A549 (cell line): ENCODE measurements around the gene F12. TPM values are rescaled to one million over a fixed set of nuclear protein-coding genes. Genes with fewer than 3 reads are reported as not detected.

Source experiments
- ATAC-seq, 2 experiments: fragments of 200-7000 bp in 1 of 2; fragments of >200 bp in 1 of 2; cut with Nextera tagmentation in 1 of 2; cut with Tn5 transposase in 1 of 2; 3 replicates each; pipeline versions ENCODE4 v1.8.0 to v1.9.1; 2018 to 2020; ENCODE audit warnings: mild to moderate bottlenecking in 1 of 2, moderate library complexity in 1 of 2
- CTCF ChIA-PET: fragments of 300-600 bp; sonication (Branson Sonifier 250); formaldehyde crosslinking; extraction: SDS; loops from one replicate; lab custom pipeline; 2021; ENCODE audit warnings: antibody characterized with exemption, inconsistent platforms; lab: Yijun Ruan, JAX
- POLR2A ChIA-PET: fragments of 350-600 bp; formaldehyde crosslinking; extraction: SDS; loops from one replicate; lab custom pipeline; 2021; ENCODE audit warnings: antibody characterized with exemption, inconsistent platforms; lab: Yijun Ruan, JAX
- DNase-seq, 2 experiments: peaks; one replicate each; pipeline versions ENCODE4 v3.0.0 to v3.0.0-alpha.2; 2011 to 2016; ENCODE audit warnings: low read depth in 1 of 2, low spot score in 1 of 2
- FAIRE-seq: peaks from 2 replicates; lab custom pipeline; 2011; peaks lifted over from hg19 to GRCh38; lab: Jason Lieb, UNC
- H3K27ac ChIP-seq, 2 experiments: fragments of >200 bp; sonication (Bioruptor Twin); formaldehyde crosslinking; 3 replicates each; pipeline ENCODE4 v1.5.1; 2016 to 2017
- H3K4me1 ChIP-seq: fragments of >200 bp; sonication (Bioruptor Twin); formaldehyde crosslinking; 3 replicates; pipeline ENCODE4 v1.6.1; 2016
- H3K4me2 ChIP-seq: fragments of >200 bp; sonication (Bioruptor Twin); formaldehyde crosslinking; 3 replicates; pipeline ENCODE4 v1.6.1; 2016
- H3K4me3 ChIP-seq: fragments of >200 bp; sonication (Bioruptor Twin); formaldehyde crosslinking; 3 replicates; pipeline ENCODE4 v1.5.1; 2016
- H3K9me3 ChIP-seq: fragments of >200 bp; sonication (Bioruptor Twin); formaldehyde crosslinking; 3 replicates; pipeline ENCODE4 v1.6.1; 2016
- CBX2 ChIP-seq: fragments of 200-600 bp; sonication (generic); IDR thresholded peaks from 2 replicates; pipeline ENCODE4 v1.6.1; 2016; ENCODE audit warnings: low read depth, mild to moderate bottlenecking, borderline replicate concordance
- CEBPB ChIP-seq, 2 experiments: fragments of >200 bp in 1 of 2; sonication (Bioruptor Twin) in 1 of 2; formaldehyde crosslinking in 1 of 2; IDR thresholded peaks; 2 replicates each; pipeline ENCODE4 v1.6.1; 2012 to 2016
- CHD2 ChIP-seq: fragments of 150-350 bp; IDR thresholded peaks from 2 replicates; pipeline ENCODE4 v1.6.1; 2014; ENCODE audit warnings: low read length; ENCODE audit not compliant: partially characterized antibody
- EHF ChIP-seq: fragments of 250-450 bp; sonication (Bioruptor Pico); IDR thresholded peaks from 2 replicates; pipeline ENCODE4 v1.5.0; 2020; ENCODE audit warnings: mild to moderate bottlenecking
- ESRRA ChIP-seq: fragments of 150-350 bp; IDR thresholded peaks from 2 replicates; pipeline ENCODE4 v1.6.1; 2014; ENCODE audit warnings: mild to moderate bottlenecking, low read length, borderline replicate concordance
- FOSB ChIP-seq: fragments of 250-450 bp; sonication (Bioruptor Pico); IDR thresholded peaks from 2 replicates; pipeline ENCODE4 v1.5.0; 2020; ENCODE audit warnings: mild to moderate bottlenecking, moderate library complexity
- FOXS1 ChIP-seq: fragments of 250-450 bp; sonication (Bioruptor Pico); IDR thresholded peaks from 2 replicates; pipeline ENCODE4 v1.5.0; 2020; ENCODE audit warnings: mild to moderate bottlenecking, moderate library complexity
- GATA3 ChIP-seq: IDR thresholded peaks from 2 replicates; pipeline ENCODE4 v1.6.1; 2012; ENCODE audit warnings: borderline replicate concordance
- HDAC2 ChIP-seq: fragments of 200-600 bp; sonication (generic); IDR thresholded peaks from 2 replicates; pipeline ENCODE4 v1.6.1; 2016
- HEYL ChIP-seq: fragments of 250-450 bp; sonication (Bioruptor Pico); IDR thresholded peaks from 2 replicates; pipeline ENCODE4 v1.8.0; 2021; ENCODE audit warnings: mild to moderate bottlenecking, moderate library complexity
- HOXB5 ChIP-seq: fragments of 250-450 bp; sonication (Bioruptor Pico); IDR thresholded peaks from 2 replicates; pipeline ENCODE4 v1.5.0; 2020; ENCODE audit warnings: mild to moderate bottlenecking, moderate library complexity
- JUN ChIP-seq, 2 experiments: fragments of >200 bp; sonication (Bioruptor Twin); formaldehyde crosslinking; IDR thresholded peaks; 2 replicates in 1 of 2; 3 replicates in 1 of 2; pipeline ENCODE4 v1.6.1; 2016 to 2017
- NPAS2 ChIP-seq: fragments of 250-450 bp; sonication (Bioruptor Pico); IDR thresholded peaks from 2 replicates; pipeline ENCODE4 v1.8.0; 2022; ENCODE audit warnings: mild to moderate bottlenecking, moderate library complexity, borderline replicate concordance
- PHF8 ChIP-seq: fragments of 200-600 bp; sonication (generic); IDR thresholded peaks from 2 replicates; pipeline ENCODE4 v1.6.1; 2016; ENCODE audit warnings: low read depth, mild to moderate bottlenecking, antibody characterized with exemption, moderate library complexity, borderline replicate concordance
- POLR2A ChIP-seq: IDR thresholded peaks from 2 replicates; pipeline ENCODE4 v1.6.1; 2012; ENCODE audit warnings: mild to moderate bottlenecking, low read length
- POLR2AphosphoS2 ChIP-seq: conservative IDR thresholded peaks from 2 replicates; pipeline ENCODE4 v1.6.1; 2012; ENCODE audit warnings: low read length, improper control_type of control experiment, inconsistent platforms
- RARB ChIP-seq: fragments of 250-450 bp; sonication (Bioruptor Pico); IDR thresholded peaks from 2 replicates; pipeline ENCODE4 v1.8.0; 2021; ENCODE audit warnings: mild to moderate bottlenecking, moderate library complexity
- SMC3 ChIP-seq: fragments of >200 bp; sonication (Bioruptor Twin); formaldehyde crosslinking; IDR thresholded peaks from 3 replicates; pipeline ENCODE4 v1.6.1; 2018; ENCODE audit warnings: inconsistent platforms
- SREBF2 ChIP-seq: fragments of 450-650 bp; IDR thresholded peaks from 2 replicates; pipeline ENCODE4 v1.6.1; 2014; ENCODE audit warnings: mild to moderate bottlenecking, moderate library complexity
- TFCP2L1 ChIP-seq: fragments of 250-450 bp; sonication (Bioruptor Pico); IDR thresholded peaks from 2 replicates; pipeline ENCODE4 v1.5.0; 2021; ENCODE audit warnings: mild to moderate bottlenecking
- TP53 ChIP-seq: fragments of 250-450 bp; sonication (Bioruptor Pico); IDR thresholded peaks from 2 replicates; pipeline ENCODE4 v1.5.0; 2021; ENCODE audit warnings: mild to moderate bottlenecking, moderate library complexity
- ZNF302 ChIP-seq: fragments of 250-450 bp; sonication (Bioruptor Pico); IDR thresholded peaks from 2 replicates; pipeline ENCODE4 v1.9.0; 2021; ENCODE audit warnings: inconsistent platforms, mild to moderate bottlenecking, moderate library complexity
- ZSCAN20 ChIP-seq: fragments of 250-450 bp; sonication (Bioruptor Pico); IDR thresholded peaks from 2 replicates; pipeline ENCODE4 v1.8.0; 2022; ENCODE audit warnings: mild to moderate bottlenecking, moderate library complexity
- WGBS: methylation state at CpG from one replicate; pipeline ENCODE4 v1.1.6; 2017; ENCODE audit errors: missing lambda C conversion rate; 5-methylcytosine and 5-hydroxymethylcytosine counted together
- polyA plus RNA-seq, 4 experiments: library from polyadenylated mRNA; depleted of rRNA in 3 of 4; stranded (reverse); fragments of >200 nt; fragmentation: RNase III in 1 of 4; extraction: RNeasy Plus Mini Kit Qiagen cat#74134 plus additional on column Dnase treatment in 1 of 4; gene quantifications; 2 replicates in 3 of 4; 3 replicates in 1 of 4; pipeline ENCODE4 v1.2.3, GENCODE V29; 2011 to 2017
- TF ChIP-seq, protein P1 (sequence below): IDR thresholded peaks from 2 replicates; pipeline ENCODE4 v1.6.1; 2012; ENCODE audit warnings: low read depth, borderline replicate concordance
- TF ChIP-seq, protein P2 (sequence below): fragments of 450-650 bp; IDR thresholded peaks from 2 replicates; pipeline ENCODE4 v1.6.1; 2014; ENCODE audit warnings: antibody characterized with exemption
- TF ChIP-seq, protein P3 (sequence below): fragments of >200 bp; sonication (Bioruptor Twin); formaldehyde crosslinking; IDR thresholded peaks from 3 replicates; pipeline ENCODE4 v1.6.1; 2016
- TF ChIP-seq, protein P4 (sequence below): fragments of >200 bp; sonication (Bioruptor Twin); formaldehyde crosslinking; IDR thresholded peaks from 3 replicates; pipeline ENCODE4 v1.5.1; 2016
- TF ChIP-seq, protein P5 (sequence below): fragments of 250-450 bp; sonication (Bioruptor Pico); IDR thresholded peaks from 2 replicates; pipeline ENCODE4 v1.5.0; 2021; ENCODE audit warnings: mild to moderate bottlenecking, moderate library complexity, borderline replicate concordance

The F12 gene
- polyA plus RNA-seq, 2 of the 4 experiments (the other 2 are of a cell fraction), result 5.3 to 14.3 TPM

DNA sequence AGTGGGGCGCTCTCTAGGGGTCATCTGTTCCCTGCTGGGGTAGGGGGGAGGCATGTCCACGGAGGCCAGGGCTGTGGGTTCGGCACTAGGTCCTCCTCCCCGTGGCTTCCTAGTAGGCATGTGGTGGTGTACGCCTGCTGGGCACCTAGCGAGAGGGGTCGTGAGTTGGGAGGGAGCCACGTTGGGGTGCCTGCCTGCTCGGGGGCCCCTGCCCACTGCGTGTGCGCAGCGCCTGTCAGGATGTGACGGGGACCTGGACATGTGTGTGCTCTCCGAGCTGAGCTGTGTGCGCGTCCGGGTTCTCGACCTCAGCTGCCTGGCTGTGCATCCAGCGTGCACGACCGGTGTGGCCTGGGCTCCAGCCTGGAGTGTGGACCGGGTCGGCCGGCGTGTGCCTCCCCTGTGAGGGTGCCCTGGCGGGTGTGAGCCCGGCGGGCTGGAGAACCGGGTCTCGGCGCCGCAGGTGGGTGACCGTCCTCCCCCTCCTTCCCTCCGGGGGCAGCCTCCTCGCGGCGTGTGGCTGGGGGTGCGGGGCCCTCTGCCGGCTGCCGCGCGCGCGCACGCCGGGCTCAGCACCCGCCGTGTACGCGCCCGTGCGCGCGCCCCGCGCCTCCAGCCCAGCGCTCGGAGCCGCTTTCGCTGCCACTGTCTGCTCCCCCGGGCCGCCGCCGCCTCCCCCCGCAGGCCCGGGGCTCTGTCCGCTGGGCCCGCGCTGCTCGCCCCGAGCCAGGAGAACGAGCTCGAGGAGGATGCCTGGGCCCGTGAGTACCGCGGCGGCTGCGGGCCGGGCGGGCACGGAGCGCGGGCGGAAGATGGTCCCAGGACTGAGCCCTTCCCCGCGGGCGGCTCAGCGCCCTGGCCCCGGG, 37.1 kb upstream of the F12 start, which contains the start of gene PRR7 (continued):
- TF ChIP-seq, protein P1, sequence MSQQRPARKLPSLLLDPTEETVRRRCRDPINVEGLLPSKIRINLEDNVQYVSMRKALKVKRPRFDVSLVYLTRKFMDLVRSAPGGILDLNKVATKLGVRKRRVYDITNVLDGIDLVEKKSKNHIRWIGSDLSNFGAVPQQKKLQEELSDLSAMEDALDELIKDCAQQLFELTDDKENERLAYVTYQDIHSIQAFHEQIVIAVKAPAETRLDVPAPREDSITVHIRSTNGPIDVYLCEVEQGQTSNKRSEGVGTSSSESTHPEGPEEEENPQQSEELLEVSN, result no peak
- TF ChIP-seq CHD2 (no peak), SREBF2 (no peak), CEBPB (IDR thresholded peaks at IDR 0.05) (no peak), JUN (IDR thresholded peaks at IDR 0.05) (peak in 1 of 2 experiments; percentile 52; a peak in 4 of 5 replicates), POLR2AphosphoS2 (no peak; the same call in 1 of the 2 replicates), NPAS2 (CRISPR knock-in tag) (no peak), HEYL (CRISPR knock-in tag) (no peak), TP53 (CRISPR knock-in tag) (peak; percentile 57; the same call in 1 of the 2 replicates), FOSB (CRISPR knock-in tag) (0 out of 2 replicates have a peak, but pooled peaks have one; percentile 28), ESRRA (no peak), PHF8 (0 out of 2 replicates have a peak, but pooled peaks have one; percentile 32), HOXB5 (peak; percentile 82), EHF (CRISPR knock-in tag) (no peak), SMC3 (no peak)
- TF ChIP-seq, protein P2, sequence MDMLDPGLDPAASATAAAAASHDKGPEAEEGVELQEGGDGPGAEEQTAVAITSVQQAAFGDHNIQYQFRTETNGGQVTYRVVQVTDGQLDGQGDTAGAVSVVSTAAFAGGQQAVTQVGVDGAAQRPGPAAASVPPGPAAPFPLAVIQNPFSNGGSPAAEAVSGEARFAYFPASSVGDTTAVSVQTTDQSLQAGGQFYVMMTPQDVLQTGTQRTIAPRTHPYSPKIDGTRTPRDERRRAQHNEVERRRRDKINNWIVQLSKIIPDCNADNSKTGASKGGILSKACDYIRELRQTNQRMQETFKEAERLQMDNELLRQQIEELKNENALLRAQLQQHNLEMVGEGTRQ, result no peak
- TF ChIP-seq, protein P3, sequence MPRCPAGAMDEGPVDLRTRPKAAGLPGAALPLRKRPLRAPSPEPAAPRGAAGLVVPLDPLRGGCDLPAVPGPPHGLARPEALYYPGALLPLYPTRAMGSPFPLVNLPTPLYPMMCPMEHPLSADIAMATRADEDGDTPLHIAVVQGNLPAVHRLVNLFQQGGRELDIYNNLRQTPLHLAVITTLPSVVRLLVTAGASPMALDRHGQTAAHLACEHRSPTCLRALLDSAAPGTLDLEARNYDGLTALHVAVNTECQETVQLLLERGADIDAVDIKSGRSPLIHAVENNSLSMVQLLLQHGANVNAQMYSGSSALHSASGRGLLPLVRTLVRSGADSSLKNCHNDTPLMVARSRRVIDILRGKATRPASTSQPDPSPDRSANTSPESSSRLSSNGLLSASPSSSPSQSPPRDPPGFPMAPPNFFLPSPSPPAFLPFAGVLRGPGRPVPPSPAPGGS, result no peak; the same call in 2 of the 3 replicates
- TF ChIP-seq, protein P4, sequence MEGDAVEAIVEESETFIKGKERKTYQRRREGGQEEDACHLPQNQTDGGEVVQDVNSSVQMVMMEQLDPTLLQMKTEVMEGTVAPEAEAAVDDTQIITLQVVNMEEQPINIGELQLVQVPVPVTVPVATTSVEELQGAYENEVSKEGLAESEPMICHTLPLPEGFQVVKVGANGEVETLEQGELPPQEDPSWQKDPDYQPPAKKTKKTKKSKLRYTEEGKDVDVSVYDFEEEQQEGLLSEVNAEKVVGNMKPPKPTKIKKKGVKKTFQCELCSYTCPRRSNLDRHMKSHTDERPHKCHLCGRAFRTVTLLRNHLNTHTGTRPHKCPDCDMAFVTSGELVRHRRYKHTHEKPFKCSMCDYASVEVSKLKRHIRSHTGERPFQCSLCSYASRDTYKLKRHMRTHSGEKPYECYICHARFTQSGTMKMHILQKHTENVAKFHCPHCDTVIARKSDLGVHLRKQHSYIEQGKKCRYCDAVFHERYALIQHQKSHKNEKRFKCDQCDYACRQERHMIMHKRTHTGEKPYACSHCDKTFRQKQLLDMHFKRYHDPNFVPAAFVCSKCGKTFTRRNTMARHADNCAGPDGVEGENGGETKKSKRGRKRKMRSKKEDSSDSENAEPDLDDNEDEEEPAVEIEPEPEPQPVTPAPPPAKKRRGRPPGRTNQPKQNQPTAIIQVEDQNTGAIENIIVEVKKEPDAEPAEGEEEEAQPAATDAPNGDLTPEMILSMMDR, result no peak

DNA sequence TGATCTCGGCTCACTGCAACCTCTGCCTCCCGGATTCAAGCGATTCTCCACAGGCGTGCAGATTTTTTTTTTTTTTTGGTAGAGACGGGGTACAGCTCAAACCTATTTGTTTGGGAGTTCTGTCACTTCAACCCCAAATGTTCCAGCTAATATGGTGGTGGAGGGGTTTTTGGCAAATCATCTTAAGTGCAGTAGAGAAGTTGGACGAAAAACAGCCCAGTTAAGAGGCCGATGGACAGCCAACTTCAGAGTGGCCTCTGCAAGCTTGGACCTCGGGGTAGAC, 36.5 kb upstream of the F12 start:
- no peak for FAIRE-seq
- Histone ChIP-seq H3K4me2 (peak overlapping the region; percentile 96), H3K27ac (peak overlapping the region; percentile 95 to 98)
- TF ChIP-seq, protein P5, sequence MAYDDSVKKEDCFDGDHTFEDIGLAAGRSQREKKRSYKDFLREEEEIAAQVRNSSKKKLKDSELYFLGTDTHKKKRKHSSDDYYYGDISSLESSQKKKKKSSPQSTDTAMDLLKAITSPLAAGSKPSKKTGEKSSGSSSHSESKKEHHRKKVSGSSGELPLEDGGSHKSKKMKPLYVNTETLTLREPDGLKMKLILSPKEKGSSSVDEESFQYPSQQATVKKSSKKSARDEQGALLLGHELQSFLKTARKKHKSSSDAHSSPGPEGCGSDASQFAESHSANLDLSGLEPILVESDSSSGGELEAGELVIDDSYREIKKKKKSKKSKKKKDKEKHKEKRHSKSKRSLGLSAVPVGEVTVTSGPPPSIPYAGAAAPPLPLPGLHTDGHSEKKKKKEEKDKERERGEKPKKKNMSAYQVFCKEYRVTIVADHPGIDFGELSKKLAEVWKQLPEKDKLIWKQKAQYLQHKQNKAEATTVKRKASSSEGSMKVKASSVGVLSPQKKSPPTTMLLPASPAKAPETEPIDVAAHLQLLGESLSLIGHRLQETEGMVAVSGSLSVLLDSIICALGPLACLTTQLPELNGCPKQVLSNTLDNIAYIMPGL (CRISPR knock-in tag), result no peak
- TF ChIP-seq TFCP2L1 (CRISPR knock-in tag) (no peak), CBX2 (no peak), POLR2A (no peak), ZSCAN20 (no peak), EHF (CRISPR knock-in tag) (no peak), ZNF302 (CRISPR knock-in tag) (no peak), FOXS1 (CRISPR knock-in tag) (no peak), HEYL (CRISPR knock-in tag) (no peak), HDAC2 (no peak), PHF8 (no peak), GATA3 (no peak), RARB (CRISPR knock-in tag) (no peak), JUN (IDR thresholded peaks at IDR 0.05) (no peak), POLR2AphosphoS2 (no peak)
- TF ChIP-seq, protein P3, result no peak
- TF ChIP-seq, all 56 proteins: peak for 0
- ATAC-seq (no peak), DNase-seq (no peak)
- CTCF ChIA-PET, result interaction anchor here (1.4 to 25.5 kb wide), 6 partner anchors 7 to 135 kb away, joined by 3 to 871 read pairs (median 248); partner anchors contain the start of genes F12, GRK6, PDLIM7 and PFN3
- peaks cover 21% of the 10 kb centered on the region for H3K4me1 ChIP-seq
- peak overlapping the region; percentile 86 for H3K4me3 ChIP-seq
- POLR2A ChIA-PET, result interaction anchor here (0.7 to 3.5 kb wide), 4 partner anchors 7 to 313 kb away, joined by 3 to 41 read pairs (median 8); partner anchors contain the start of gene GRK6
- 76% methylated on average over 8 of the region's 8 CpGs for WGBS
- H3K9me3 ChIP-seq, result no peaks in the 10 kb centered on the region
